Gastroesophageal sphincter (tissue), 4 donors: ENCODE data around the gene RABGAP1. TPM values are rescaled to one million over a fixed set of nuclear protein-coding genes. Genes with fewer than 3 reads are reported as not detected.

Experiments used
- ATAC-seq: fragments of 150-250 bp; one replicate; pipeline ENCODE4 v1.9.1; 2016; ENCODE audit warnings: mild to moderate bottlenecking, moderate library complexity
- H3K27ac ChIP-seq, 4 donors: fragments of 200-600 bp; sonication (generic) in 3 of 4; 1 replicate in 3 of 4; 2 replicates in 1 of 4; pipeline ENCODE4 v1.5.1; 2016 to 2019
- H3K27me3 ChIP-seq: fragments of 200-600 bp; sonication (generic); one replicate; pipeline ENCODE4 v1.5.1; 2019
- H3K36me3 ChIP-seq, 2 donors: fragments of 200-600 bp; sonication (generic); one replicate each; pipeline ENCODE4 v1.5.1; 2019; ENCODE audit warnings: control low read depth in 1 of 2
- H3K4me1 ChIP-seq, 3 donors: fragments of 200-600 bp; sonication (generic); 1 replicate in 2 of 3; 2 replicates in 1 of 3; pipeline ENCODE4 v1.5.1; 2016 to 2019; ENCODE audit warnings: control low read depth in 2 of 3
- H3K4me3 ChIP-seq, 2 donors: fragments of 200-600 bp; sonication (generic); one replicate each; pipeline ENCODE4 v1.5.1; 2019; ENCODE audit warnings: mild to moderate bottlenecking in 1 of 2, moderate library complexity in 1 of 2
- H3K9me3 ChIP-seq, 3 donors: fragments of 200-600 bp; sonication (generic); one replicate each; pipeline ENCODE4 v1.5.1; 2017 to 2019; ENCODE audit warnings: control low read depth in 2 of 3
- EP300 ChIP-seq: sonication (generic); formaldehyde crosslinking; IDR thresholded peaks from one replicate; pipeline ENCODE4 v1.6.1; 2017; ENCODE audit warnings: antibody characterized with exemption, mild to moderate bottlenecking
- POLR2A ChIP-seq, 2 donors: fragments of 450-650 bp; IDR thresholded peaks; one replicate each; pipeline ENCODE4 v1.6.1; 2017; ENCODE audit warnings: antibody characterized with exemption in 2 of 2, mild to moderate bottlenecking in 2 of 2, moderate library complexity in 1 of 2
- POLR2AphosphoS5 ChIP-seq: sonication (generic); formaldehyde crosslinking; IDR thresholded peaks from one replicate; pipeline ENCODE4 v1.6.1; 2017; ENCODE audit warnings: antibody characterized with exemption
- WGBS, 2 donors: methylation state at CpG; one replicate each; pipeline ENCODE4 v1.1.5; 2018; ENCODE audit warnings: low coverage in 1 of 2; 5-methylcytosine and 5-hydroxymethylcytosine counted together
- total RNA-seq, 4 donors: library from RNA; depleted of rRNA; stranded (reverse); fragments of >200 nt; gene quantifications; one replicate each; pipeline ENCODE4 v1.1.0, GENCODE V29; 2016
- TF ChIP-seq, protein P1 (sequence below), 4 experiments: fragments of 200-600 bp in 2 of 4; fragments of 450-650 bp in 2 of 4; sonication (generic) in 1 of 4; IDR thresholded peaks; one replicate each; pipeline ENCODE4 v1.5.1; 2017 to 2019; ENCODE audit warnings: antibody characterized with exemption in 4 of 4, mild to moderate bottlenecking in 2 of 4, moderate library complexity in 2 of 4

Gene RABGAP1
- total RNA-seq, 4 donors from 2014 or later, result 61.2 to 139 (median 82.9) TPM

DNA sequence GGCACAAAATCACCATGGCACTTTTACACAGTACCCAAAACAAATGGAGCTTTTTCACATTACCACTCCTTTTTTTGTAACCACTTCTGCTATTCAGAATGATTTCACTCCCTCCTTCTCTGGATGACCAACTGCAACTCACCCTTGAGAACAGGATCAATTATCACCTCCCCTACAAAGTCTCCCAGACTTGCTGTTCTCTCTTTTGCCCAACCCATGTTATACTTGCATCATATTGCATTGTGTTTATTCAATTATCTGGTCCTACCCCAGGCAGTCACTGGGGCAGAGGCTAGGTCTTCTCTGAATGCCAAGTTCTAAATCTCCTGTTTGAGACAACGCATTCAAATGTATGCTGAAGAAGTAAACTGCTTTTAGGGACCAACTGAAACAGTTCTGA, 188.6 kb downstream of the RABGAP1 start:
- 83 to 100% methylated on average over 1 of the region's 1 CpG for WGBS, 2 donors
- Histone ChIP-seq H3K4me1 (no peaks in the 10 kb centered on the region), H3K27ac (no peak overlapping the region), H3K4me3 (no peak overlapping the region), H3K9me3 (no peaks in the 10 kb centered on the region), H3K27me3 (no peaks in the 10 kb centered on the region), H3K36me3 (peaks cover 0 to 48% of the 10 kb centered on the region in 2 donors)
- TF ChIP-seq POLR2A (IDR thresholded peaks at IDR 0.05), result no peak
- TF ChIP-seq POLR2AphosphoS5, result no peak
- TF ChIP-seq, protein P1, sequence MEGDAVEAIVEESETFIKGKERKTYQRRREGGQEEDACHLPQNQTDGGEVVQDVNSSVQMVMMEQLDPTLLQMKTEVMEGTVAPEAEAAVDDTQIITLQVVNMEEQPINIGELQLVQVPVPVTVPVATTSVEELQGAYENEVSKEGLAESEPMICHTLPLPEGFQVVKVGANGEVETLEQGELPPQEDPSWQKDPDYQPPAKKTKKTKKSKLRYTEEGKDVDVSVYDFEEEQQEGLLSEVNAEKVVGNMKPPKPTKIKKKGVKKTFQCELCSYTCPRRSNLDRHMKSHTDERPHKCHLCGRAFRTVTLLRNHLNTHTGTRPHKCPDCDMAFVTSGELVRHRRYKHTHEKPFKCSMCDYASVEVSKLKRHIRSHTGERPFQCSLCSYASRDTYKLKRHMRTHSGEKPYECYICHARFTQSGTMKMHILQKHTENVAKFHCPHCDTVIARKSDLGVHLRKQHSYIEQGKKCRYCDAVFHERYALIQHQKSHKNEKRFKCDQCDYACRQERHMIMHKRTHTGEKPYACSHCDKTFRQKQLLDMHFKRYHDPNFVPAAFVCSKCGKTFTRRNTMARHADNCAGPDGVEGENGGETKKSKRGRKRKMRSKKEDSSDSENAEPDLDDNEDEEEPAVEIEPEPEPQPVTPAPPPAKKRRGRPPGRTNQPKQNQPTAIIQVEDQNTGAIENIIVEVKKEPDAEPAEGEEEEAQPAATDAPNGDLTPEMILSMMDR (IDR thresholded peaks at IDR 0.05), result no peak
- TF ChIP-seq EP300, result no peak
- no peak for ATAC-seq

DNA sequence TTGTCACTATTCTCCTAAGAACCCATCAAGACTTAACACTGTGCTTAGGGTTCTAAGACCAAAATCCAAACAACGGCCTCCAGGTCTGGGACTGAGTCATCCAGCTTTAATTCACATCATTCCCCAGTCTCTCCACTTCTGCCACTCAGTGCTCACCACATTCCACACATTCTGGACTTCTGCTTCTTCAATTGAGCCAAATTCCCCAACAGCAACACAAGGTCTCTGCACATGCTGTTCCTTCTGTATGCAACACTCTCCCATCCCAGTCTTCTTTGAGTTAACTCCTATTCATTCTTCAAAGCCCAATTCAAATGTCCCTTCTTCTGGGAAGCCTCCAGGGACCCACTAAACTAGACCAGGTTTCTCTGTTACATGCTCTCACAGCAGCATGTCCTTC, 190.4 kb downstream of the RABGAP1 start:
- TF ChIP-seq POLR2A (IDR thresholded peaks at IDR 0.05), result no peak
- Histone ChIP-seq H3K4me3 (no peak overlapping the region), H3K4me1 (no peaks in the 10 kb centered on the region), H3K27me3 (no peaks in the 10 kb centered on the region), H3K36me3 (peaks cover 0 to 48% of the 10 kb centered on the region in 2 donors), H3K27ac (no peak overlapping the region), H3K9me3 (no peaks in the 10 kb centered on the region)
- ATAC-seq, result no peak
- WGBS, 2 donors, result 67 to 77% methylated on average over 1 of the region's 1 CpG

- Histone ChIP-seq H3K27ac (no peak overlapping the region), H3K27me3 (no peaks in the 10 kb centered on the region), H3K9me3 (no peaks in the 10 kb centered on the region), H3K4me1 (no peaks in the 10 kb centered on the region), H3K4me3 (no peak overlapping the region), H3K36me3 (peaks cover 0 to 45% of the 10 kb centered on the region in 2 donors)
- no peak for ATAC-seq
- TF ChIP-seq, protein P1 (IDR thresholded peaks at IDR 0.05), result no peak
- TF ChIP-seq POLR2AphosphoS5 (no peak), POLR2A (IDR thresholded peaks at IDR 0.05) (no peak), EP300 (no peak)
Measured at GRCh38 chr9:123131993-123132392, 191.2 kb downstream of the RABGAP1 start.

- TF ChIP-seq POLR2AphosphoS5 (no peak), POLR2A (IDR thresholded peaks at IDR 0.05) (no peak), EP300 (no peak)
- TF ChIP-seq, protein P1 (IDR thresholded peaks at IDR 0.05), result no peak
- peaks cover 0 to 38% of the 10 kb centered on the region in 2 donors for H3K36me3 ChIP-seq
- ATAC-seq, result no peak
- no peaks in the 10 kb centered on the region for H3K27me3 ChIP-seq
- WGBS, 2 donors, result 90 to 91% methylated on average over 6 of the region's 6 CpGs
- no peak overlapping the region for H3K4me3 ChIP-seq
- no peak overlapping the region for H3K27ac ChIP-seq
- H3K9me3 ChIP-seq, result no peaks in the 10 kb centered on the region
- no peaks in the 10 kb centered on the region for H3K4me1 ChIP-seq
Measured at GRCh38 chr9:123132696-123133095, 191.9 kb downstream of the RABGAP1 start.

GRCh38 chr9:123135430-123135829, 194.6 kb downstream of the RABGAP1 start:
- no peak for ATAC-seq
- Histone ChIP-seq H3K27ac (no peak overlapping the region), H3K4me1 (no peaks in the 10 kb centered on the region), H3K4me3 (no peak overlapping the region), H3K27me3 (no peaks in the 10 kb centered on the region), H3K9me3 (no peaks in the 10 kb centered on the region), H3K36me3 (peaks cover 0 to 27% of the 10 kb centered on the region in 2 donors)
- 80 to 91% methylated on average over 5 of the region's 5 CpGs for WGBS, 2 donors
- TF ChIP-seq EP300 (no peak), POLR2AphosphoS5 (no peak), POLR2A (IDR thresholded peaks at IDR 0.05) (no peak)
- TF ChIP-seq, protein P1 (IDR thresholded peaks at IDR 0.05), result no peak
